ENCODE data around the gene UBE2D2.
"Not testable (repeated sequence)": the region's sequence is repeated elsewhere in the genome, so short reads cannot be mapped to it uniquely, and the experiment has no call there.

The UBE2D2 gene

DNA sequence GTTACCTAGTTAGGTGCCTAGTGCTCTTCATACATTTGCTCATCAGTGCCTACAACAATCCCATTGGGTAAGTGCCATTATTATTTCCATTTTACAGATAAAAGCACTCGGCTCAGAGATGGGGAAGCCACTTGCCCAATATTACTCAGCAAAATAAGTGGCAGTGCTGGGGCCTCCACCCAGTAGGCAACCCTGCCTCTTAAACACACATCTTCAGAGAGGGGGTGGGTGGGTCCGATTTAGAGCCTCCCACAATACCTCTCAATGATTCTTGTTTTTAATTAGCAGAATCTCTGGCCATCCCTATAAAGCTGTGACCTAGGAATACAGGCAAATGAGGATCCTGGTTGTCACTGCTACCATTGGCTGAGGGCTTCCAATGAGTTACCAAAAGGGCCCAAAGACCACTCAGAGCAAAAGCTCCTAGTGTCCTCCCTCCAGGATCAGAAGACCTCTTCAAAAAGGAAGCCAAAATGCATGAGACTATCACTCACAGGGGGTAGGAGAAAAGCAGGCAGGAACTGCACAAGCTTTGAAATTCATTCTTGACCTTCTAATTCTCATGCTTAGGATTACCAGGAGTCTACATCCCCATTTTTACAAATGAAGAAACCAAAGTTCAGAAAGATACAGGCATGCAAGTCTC, 36.1 kb upstream of the UBE2D2 start:
- peaks cover 6% of the 10 kb centered on the region for H3K9me3 ChIP-seq
- no peak overlapping the region for H3K4me3 ChIP-seq
- H3K9ac ChIP-seq: peak overlapping the region; percentile 48
- peaks cover 79% of the 10 kb centered on the region for H3K4me1 ChIP-seq
- H3K4me2 ChIP-seq: peak overlapping the region; percentile 91
- H3K36me3 ChIP-seq: no peaks in the 10 kb centered on the region
- H3K27ac ChIP-seq: no peak overlapping the region
- H3K27me3 ChIP-seq: no peaks in the 10 kb centered on the region
- TF ChIP-seq Cebpa-rat (IDR thresholded peaks at IDR 0.05): no peak
- H4K20me1 ChIP-seq: no peaks in the 10 kb centered on the region

DNA sequence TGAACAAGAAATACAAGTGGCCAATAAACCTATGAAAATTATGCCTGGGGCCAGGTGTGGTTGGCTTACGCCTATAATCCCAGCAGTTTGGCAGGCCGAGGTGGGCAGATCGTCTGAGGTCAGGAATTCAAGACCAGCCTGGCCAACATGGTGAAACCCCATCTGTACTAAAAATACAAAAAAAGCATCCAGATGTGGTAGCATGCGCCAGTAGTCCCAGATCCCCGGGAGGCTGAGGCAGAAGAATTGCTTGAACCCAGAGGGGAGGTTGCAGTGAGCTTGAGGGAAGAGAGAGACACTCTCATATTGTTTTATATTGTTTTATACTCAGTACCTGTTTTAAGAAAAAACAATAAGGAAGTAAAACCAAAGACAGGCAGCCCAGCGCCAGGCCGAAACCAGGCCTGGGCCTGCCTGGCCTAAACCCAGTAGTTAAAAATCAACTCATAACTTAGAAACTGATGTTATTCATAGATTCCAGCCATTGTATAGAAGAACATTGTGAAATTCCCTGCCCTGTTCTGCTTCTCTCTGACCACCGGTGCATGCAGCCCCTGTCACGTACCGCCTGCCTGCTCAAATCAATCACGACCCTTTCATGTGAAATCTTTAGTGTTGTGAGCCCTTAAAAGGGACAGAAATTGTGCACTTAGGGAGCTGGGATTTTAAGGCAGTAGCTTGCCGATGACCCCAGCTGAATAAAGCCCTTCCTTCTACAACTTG, 35.4 kb upstream of the UBE2D2 start:
- Histone ChIP-seq H3K4me1 (peaks cover 72% of the 10 kb centered on the region), H3K9ac (peak overlapping the region; percentile 48), H3K9me3 (peaks cover 12% of the 10 kb centered on the region), H3K4me2 (peak overlapping the region; percentile 91)
- H3K27me3 ChIP-seq, H4K20me1 ChIP-seq, H3K27ac ChIP-seq, H3K4me3 ChIP-seq, H3K36me3 ChIP-seq: not testable (repeated sequence)

- not testable (repeated sequence) for H3K36me3 ChIP-seq, H3K27ac ChIP-seq, H3K4me3 ChIP-seq, H3K27me3 ChIP-seq, H4K20me1 ChIP-seq
- Histone ChIP-seq H3K9ac (peak overlapping the region; percentile 48; the same call in 1 of the 2 replicates), H3K4me1 (peaks cover 72% of the 10 kb centered on the region), H3K4me2 (peak overlapping the region; percentile 91), H3K9me3 (peaks cover 20% of the 10 kb centered on the region)
Measured at GRCh38 chr5:139526309-139527089, 34.6 kb upstream of the UBE2D2 start.

DNA sequence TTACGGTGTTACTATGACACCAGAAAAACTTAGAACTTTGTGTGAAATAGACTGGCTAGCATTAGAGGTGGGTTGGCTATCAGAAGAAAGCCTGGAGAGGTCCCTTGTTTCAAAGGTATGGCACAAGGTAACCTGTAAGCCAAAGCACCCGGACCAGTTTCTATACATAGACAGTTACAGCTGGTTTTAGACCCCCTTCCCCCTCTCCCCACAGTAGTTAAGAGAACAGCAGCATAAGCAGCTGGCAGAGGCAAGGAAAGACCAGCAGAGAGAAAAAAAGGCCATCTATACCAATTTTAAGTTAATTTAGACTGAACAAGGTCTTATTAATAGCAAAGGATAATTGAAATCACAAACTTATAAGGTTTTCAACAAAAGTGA, 34.1 kb upstream of the UBE2D2 start:
- H3K4me1 ChIP-seq: peaks cover 71% of the 10 kb centered on the region

GRCh38 chr5:139527896-139528467, 33.2 kb upstream of the UBE2D2 start:
- H3K27ac ChIP-seq, H3K9ac ChIP-seq, H4K20me1 ChIP-seq, H3K27me3 ChIP-seq, H3K36me3 ChIP-seq, H3K4me3 ChIP-seq: not testable (repeated sequence)
- peak overlapping the region; percentile 63 for H3K4me2 ChIP-seq
- peaks cover 62% of the 10 kb centered on the region for H3K4me1 ChIP-seq
- peaks cover 30% of the 10 kb centered on the region for H3K9me3 ChIP-seq

More for the DNA sequence above, 34.1 kb upstream of the UBE2D2 start:
- H4K20me1 ChIP-seq, H3K27ac ChIP-seq, H3K9ac ChIP-seq, H3K36me3 ChIP-seq, H3K27me3 ChIP-seq, H3K4me3 ChIP-seq: not testable (repeated sequence)
- H3K9me3 ChIP-seq: peaks cover 26% of the 10 kb centered on the region
- H3K4me2 ChIP-seq: peak overlapping the region; percentile 91

- not testable (repeated sequence) for H3K27ac ChIP-seq, H3K9ac ChIP-seq, H3K36me3 ChIP-seq, H3K4me3 ChIP-seq, H3K4me2 ChIP-seq, H4K20me1 ChIP-seq, H3K27me3 ChIP-seq
- H3K9me3 ChIP-seq: peaks cover 30% of the 10 kb centered on the region
- peaks cover 55% of the 10 kb centered on the region for H3K4me1 ChIP-seq
Measured at GRCh38 chr5:139528695-139529094, 32.4 kb upstream of the UBE2D2 start.

DNA sequence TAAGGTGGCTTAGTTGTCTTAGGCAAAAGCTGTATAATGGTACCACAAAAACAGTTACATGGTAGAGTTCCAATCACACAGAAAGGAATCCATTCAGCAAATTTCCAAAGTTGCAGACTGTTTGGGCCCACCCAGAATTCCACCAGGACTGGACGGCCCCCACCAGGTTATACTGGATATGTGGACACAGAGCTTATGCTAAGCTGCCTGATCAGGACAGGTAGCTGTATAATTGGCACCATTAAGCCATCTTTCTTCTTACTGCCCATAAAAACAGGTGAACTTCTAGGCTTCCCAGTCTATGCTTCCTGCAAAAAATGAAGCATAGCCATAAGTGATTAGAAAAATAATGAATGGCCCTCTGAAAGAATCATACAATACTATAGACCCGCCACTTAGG, 31.1 kb upstream of the UBE2D2 start:
- H3K4me1 ChIP-seq: peaks cover 41% of the 10 kb centered on the region
- not testable (repeated sequence) for H3K4me3 ChIP-seq, H3K27me3 ChIP-seq, H3K36me3 ChIP-seq, H4K20me1 ChIP-seq, H3K27ac ChIP-seq, H3K4me2 ChIP-seq, H3K9ac ChIP-seq
- peaks cover 30% of the 10 kb centered on the region for H3K9me3 ChIP-seq

GRCh38 chr5:139531772-139532169, 29.4 kb upstream of the UBE2D2 start:
- peaks cover 25% of the 10 kb centered on the region for H3K4me1 ChIP-seq
- H3K9me3 ChIP-seq: peaks cover 30% of the 10 kb centered on the region
- TF ChIP-seq Cebpa-rat (IDR thresholded peaks at IDR 0.05): no peak
- no peak overlapping the region for H3K4me2 ChIP-seq
- H3K27me3 ChIP-seq: no peaks in the 10 kb centered on the region
- no peaks in the 10 kb centered on the region for H3K36me3 ChIP-seq
- H3K4me3 ChIP-seq: no peak overlapping the region
- H3K9ac ChIP-seq: no peak overlapping the region
- H3K27ac ChIP-seq: no peak overlapping the region
- H4K20me1 ChIP-seq: no peaks in the 10 kb centered on the region

DNA sequence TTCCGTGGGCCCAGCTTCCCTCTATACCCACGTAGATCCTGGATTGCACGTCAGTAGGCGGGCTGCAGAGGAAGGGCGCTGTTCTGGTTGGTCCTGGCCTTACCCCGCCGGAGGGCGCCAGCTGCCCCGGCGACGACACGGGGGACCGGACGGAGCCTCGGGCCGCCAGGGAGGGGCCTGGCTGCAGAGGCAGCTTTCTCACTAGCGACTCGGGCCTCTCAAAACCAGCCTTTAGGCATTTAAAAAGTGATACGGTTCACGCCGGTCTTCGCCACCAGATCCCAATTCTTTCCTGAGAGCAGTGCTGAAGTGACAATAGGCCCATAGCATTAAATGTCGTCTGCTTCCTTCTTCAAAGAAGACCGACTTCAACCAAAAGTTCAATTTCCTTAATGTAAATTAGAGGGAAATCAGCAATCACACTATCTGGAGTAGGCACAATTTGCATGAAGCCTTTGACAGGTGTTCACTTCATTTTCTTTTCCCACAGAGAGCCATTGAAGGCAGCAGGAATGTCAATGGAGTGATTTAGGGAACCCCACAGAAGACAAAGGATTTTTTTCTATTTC, 17.6 kb upstream of the UBE2D2 start:
- H4K20me1 ChIP-seq: no peaks in the 10 kb centered on the region
- H3K4me3 ChIP-seq: no peak overlapping the region
- H3K9me3 ChIP-seq: no peaks in the 10 kb centered on the region
- no peaks in the 10 kb centered on the region for H3K27me3 ChIP-seq
- TF ChIP-seq Cebpa-rat (IDR thresholded peaks at IDR 0.05): no peak
- H3K9ac ChIP-seq: peak overlapping the region; percentile 56
- peak overlapping the region; percentile 61 for H3K4me2 ChIP-seq
- H3K4me1 ChIP-seq: peaks cover 26% of the 10 kb centered on the region
- no peak overlapping the region for H3K27ac ChIP-seq
- no peaks in the 10 kb centered on the region for H3K36me3 ChIP-seq

- H3K4me3 ChIP-seq, H3K9ac ChIP-seq, H3K27ac ChIP-seq, H3K27me3 ChIP-seq, H3K36me3 ChIP-seq, H3K4me2 ChIP-seq, H4K20me1 ChIP-seq: not testable (repeated sequence)
- Histone ChIP-seq H3K4me1 (peaks cover 17% of the 10 kb centered on the region), H3K9me3 (peaks cover 19% of the 10 kb centered on the region)
Measured at GRCh38 chr5:139546593-139546992, 14.5 kb upstream of the UBE2D2 start.
